ENCODE measurements around the gene GPR21. TPM values are rescaled to one million over a fixed set of nuclear protein-coding genes. Genes with fewer than 3 reads are reported as not detected.

GPR21 gene
- total RNA-seq, 2 donors from 2014 or later: 1.5 to 1.8 TPM

DNA sequence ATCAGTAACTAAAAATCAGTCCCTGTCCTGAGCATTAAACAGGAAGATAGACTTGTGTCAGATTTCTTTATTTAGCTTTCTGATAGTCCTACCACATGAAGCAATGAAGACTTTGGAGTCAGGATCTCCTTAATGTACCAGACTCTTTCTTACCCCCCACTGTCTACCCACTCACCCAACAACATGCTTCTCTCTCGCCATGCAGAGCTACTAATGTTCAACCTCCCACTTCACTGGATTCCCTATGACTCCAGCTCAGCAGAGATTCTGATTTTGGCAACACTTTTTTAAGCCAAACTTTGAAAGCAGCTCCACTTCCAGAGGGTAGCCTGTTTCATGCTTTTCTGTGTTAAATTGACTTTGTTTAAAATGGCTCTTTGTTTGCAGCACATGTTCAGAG is 50.8 kb downstream of the GPR21 start:
- peaks cover 10% of the 10 kb centered on the region for H3K4me1 ChIP-seq (ENCODE audit: control insufficient read depth, insufficient read depth, low read length)
- Mint-ChIP-seq H3K4me3 (no peak overlapping the region), H3K4me1 (peaks cover 17% of the 10 kb centered on the region), H3K27me3 (ENCODE audit: insufficient read depth) (no peaks in the 10 kb centered on the region), H3K27ac (peak overlapping the region; percentile 13), H3K9me3 (no peaks in the 10 kb centered on the region), H3K36me3 (ENCODE audit: low read depth) (peaks cover 68% of the 10 kb centered on the region)
- H3K27me3 ChIP-seq (ENCODE audit: control insufficient read depth, insufficient read depth, low read length, poor library complexity, severe bottlenecking): no peaks in the 10 kb centered on the region
- no peak overlapping the region for H3K4me3 ChIP-seq (ENCODE audit: low read length)
- WGBS, 2 experiments (ENCODE audit: insufficient coverage in 1 of 2, insufficient read length in 1 of 2): 86 to 93% methylated on average over 1 of the region's 1 CpG
- H3K9ac ChIP-seq (ENCODE audit: extremely low read depth, low read length, poor library complexity, severe bottlenecking): no peak overlapping the region
- peaks cover 69% of the 10 kb centered on the region for H3K36me3 ChIP-seq (ENCODE audit: control insufficient read depth, insufficient read depth, low read length)
- no peak overlapping the region for H3K27ac ChIP-seq (ENCODE audit: low read depth, low read length)
- no peak for DNase-seq
- no peaks in the 10 kb centered on the region for H3K9me3 ChIP-seq (ENCODE audit: control insufficient read depth, low read length)
- TF ChIP-seq, protein P1, sequence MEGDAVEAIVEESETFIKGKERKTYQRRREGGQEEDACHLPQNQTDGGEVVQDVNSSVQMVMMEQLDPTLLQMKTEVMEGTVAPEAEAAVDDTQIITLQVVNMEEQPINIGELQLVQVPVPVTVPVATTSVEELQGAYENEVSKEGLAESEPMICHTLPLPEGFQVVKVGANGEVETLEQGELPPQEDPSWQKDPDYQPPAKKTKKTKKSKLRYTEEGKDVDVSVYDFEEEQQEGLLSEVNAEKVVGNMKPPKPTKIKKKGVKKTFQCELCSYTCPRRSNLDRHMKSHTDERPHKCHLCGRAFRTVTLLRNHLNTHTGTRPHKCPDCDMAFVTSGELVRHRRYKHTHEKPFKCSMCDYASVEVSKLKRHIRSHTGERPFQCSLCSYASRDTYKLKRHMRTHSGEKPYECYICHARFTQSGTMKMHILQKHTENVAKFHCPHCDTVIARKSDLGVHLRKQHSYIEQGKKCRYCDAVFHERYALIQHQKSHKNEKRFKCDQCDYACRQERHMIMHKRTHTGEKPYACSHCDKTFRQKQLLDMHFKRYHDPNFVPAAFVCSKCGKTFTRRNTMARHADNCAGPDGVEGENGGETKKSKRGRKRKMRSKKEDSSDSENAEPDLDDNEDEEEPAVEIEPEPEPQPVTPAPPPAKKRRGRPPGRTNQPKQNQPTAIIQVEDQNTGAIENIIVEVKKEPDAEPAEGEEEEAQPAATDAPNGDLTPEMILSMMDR (conservative IDR thresholded peaks at IDR 0.05): no peak

Other genes with a start within 250 kb of the GPR21 start
- gene OR5C1, start 244.7 kb upstream of the GPR21 start, total RNA-seq: not detected
- gene OR1K1, start 233.5 kb upstream of the GPR21 start, total RNA-seq: not detected
- 10 to 100 TPM; 26.3 to 28.6 TPM for gene PDCL, start 205.1 kb upstream of the GPR21 start, total RNA-seq
- 10 to 100 TPM; 56.4 to 60.1 TPM for gene RC3H2, start 128.3 kb upstream of the GPR21 start, total RNA-seq
- gene ZBTB6, start 120.3 kb upstream of the GPR21 start, total RNA-seq: 10 to 100 TPM in 1 of 2 donors, 1 to 10 TPM in 1; 9.3 to 11.7 TPM
- 10 to 100 TPM in 1 of 2 donors, 1 to 10 TPM in 1; 9.8 to 11.6 TPM for gene ZBTB26, start 102.2 kb upstream of the GPR21 start, total RNA-seq
- 10 to 100 TPM; 41.9 to 49.7 TPM for gene RABGAP1, start 92.6 kb upstream of the GPR21 start, total RNA-seq
- gene STRBP, start 234.9 kb downstream of the GPR21 start, total RNA-seq: 10 to 100 TPM; 77.2 to 83.3 TPM